SK-MEL-5 (cell line): ENCODE results near the gene SLC16A13. TPM values are rescaled to one million over a fixed set of nuclear protein-coding genes. Genes with fewer than 3 reads are reported as not detected.

Source experiments
- DNase-seq: peaks from one replicate; pipeline ENCODE4 v3.0.0-alpha.2; 2016; ENCODE audit warnings: low read depth, low spot score
- in situ Hi-C: cut with HindIII; loops from 2 replicates; pipeline ENCODE4 v1.10.0; 2016; ENCODE audit warnings: low sequenced_read_pairs, high pct_unique_total_duplicates, low pct_unique_long_range_greater_than_20kb
- total RNA-seq: library from RNA; depleted of rRNA; stranded (reverse); fragments of >200 nt; shearing (Covaris generic); gene quantifications from 2 replicates; pipeline ENCODE4 v1.2.3, GENCODE V29; 2014

The SLC16A13 gene
- total RNA-seq, 1 experiment from 2014 or later = 0.61 TPM

- in situ Hi-C loops = no loop called here
- no peak for DNase-seq
These were observed 30.1 kb upstream of the SLC16A13 start for GRCh38 chr17:7005716-7006115.

- no peak for DNase-seq
- in situ Hi-C loops = no loop called here
These were observed 28.7 kb upstream of the SLC16A13 start for GRCh38 chr17:7007143-7007542.

- DNase-seq = no peak
- in situ Hi-C loops = no loop called here
These were observed 25.3 kb upstream of the SLC16A13 start for GRCh38 chr17:7010523-7010922.

- DNase-seq = no peak
- in situ Hi-C loops = no loop called here
These were observed 24.4 kb upstream of the SLC16A13 start for GRCh38 chr17:7011415-7011814.

- no peak for DNase-seq
- in situ Hi-C loops = no loop called here
These were observed 23.9 kb upstream of the SLC16A13 start for GRCh38 chr17:7011942-7012254.

DNA sequence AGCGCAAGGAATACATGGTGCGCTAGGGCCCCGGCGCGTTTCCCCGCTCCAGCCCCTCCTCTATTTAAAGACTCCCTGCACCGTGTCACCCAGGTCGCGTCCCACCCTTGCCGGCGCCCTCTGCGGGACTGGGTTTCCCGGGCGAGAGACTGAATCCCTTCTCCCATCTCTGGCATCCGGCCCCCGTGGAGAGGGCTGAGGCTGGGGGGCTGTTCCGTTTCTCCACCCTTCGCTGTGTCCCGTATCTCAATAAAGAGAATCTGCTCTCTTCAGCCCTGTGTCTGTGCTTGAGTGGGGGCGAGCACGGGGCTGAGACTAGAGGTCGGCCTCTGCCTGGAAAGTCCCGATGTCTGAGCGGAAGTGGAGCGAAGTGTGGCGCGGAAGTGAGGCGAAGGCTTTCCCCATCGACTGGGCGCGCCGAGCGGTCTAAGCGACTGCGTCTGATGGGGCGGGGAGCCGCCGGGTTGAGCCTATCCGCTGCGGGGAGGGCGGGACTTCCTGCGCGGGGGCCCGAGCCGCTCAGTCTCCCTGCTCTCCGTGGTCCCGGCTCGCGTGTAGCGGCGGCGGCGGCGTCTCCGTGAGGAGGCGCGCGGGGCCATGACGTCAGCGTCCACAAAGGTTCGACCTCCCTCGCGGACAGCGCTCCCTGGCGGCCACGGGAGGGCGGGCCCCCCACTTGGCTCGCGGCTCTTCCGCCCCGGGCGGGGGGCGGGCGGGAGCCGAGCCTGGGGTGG lies 21.4 kb upstream of the SLC16A13 start:
- DNase-seq = peak; percentile 96
- in situ Hi-C loops = no loop called here

DNA sequence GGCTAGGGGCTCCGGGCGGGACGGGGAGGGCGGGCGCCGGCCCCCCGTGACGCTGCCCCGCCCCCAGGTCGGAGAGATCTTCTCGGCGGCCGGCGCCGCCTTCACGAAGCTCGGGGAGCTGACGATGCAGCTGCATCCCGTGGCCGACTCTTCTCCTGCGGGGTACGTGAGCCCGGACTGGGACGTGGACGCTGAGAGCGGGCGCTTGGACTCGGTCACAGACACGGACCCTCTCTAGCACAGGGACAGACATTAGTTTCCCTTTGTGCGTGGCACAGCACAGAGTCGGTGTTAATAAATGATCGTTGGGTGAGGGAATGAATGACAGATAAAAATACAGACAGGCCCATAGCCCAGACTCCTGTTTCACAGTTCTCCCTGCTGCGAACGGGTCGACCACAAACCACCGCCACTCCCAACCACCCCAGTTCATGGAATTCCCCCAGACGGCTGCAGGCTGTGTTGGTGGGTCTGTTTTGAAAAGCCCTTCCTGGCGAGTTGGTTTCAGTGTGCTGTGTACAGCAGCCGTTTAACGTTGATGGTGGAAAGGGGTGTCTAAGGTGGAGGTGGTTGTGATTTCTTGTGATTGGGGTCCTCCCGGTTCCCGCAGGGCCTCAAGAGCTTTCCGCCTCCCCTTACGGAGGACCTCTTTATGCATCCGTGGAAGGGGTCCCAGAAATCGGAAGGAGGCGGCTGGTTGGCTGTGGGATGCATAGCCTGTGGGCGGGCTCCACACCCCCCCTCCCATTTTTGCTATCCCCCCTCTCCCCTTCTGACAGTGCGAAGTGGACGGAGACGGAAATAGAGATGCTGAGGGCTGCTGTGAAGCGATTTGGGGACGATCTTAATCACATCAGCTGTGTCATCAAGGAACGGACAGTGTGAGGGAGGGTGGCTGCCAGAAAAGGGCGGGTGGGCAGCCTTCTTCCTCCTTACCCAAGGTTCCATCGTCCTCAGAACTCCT lies 20.5 kb upstream of the SLC16A13 start:
- in situ Hi-C loops = no loop called here
- DNase-seq = no peak

- in situ Hi-C loops = no loop called here
- DNase-seq = no peak
These were observed 19.4 kb upstream of the SLC16A13 start for GRCh38 chr17:7016418-7016817.

DNA sequence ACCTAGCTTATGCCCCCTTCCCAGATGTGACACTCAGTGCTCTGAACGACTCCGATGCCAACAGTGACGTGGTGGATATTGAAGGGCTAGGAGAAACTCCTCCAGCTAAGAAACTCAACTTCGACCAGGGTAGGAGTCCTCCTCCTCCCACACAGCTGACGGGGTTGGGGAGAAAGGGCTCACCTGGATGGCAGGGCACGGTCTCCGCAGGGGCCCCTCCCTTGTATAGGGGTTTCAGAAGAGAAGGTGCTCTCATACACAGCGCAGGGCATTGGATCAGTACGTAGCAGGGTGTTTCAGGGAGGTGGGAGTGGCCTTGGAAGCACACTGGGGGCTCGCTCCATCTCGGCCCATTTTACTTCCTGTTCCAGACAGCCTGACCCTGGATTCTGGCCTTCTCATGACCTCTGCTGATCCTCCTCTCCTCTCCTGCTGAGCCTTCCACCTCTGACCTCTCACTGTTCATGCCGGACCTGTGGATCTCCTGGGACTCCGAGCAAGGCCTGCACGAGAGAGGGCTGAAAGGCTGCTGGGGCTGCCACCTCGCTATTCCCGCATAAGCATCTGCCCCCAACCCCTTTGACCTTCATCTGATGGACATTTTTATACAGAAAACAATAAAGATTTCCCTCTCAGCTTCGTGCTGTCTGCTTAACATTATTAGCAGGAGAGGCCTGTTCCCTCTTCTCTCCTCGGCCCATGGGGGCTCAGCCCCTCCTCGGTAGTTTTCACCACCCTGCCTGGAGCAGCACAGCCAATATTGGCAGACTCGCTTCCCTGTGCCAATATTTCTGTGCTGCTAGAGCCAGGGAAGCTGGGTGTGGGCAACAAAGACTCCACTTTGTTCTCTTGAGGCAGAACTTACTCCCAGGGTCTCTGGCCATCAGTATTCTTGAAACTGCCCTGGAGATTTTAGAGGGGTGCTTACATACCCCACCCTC lies 18.7 kb upstream of the SLC16A13 start:
- DNase-seq = no peak
- in situ Hi-C loops = no loop called here

DNA sequence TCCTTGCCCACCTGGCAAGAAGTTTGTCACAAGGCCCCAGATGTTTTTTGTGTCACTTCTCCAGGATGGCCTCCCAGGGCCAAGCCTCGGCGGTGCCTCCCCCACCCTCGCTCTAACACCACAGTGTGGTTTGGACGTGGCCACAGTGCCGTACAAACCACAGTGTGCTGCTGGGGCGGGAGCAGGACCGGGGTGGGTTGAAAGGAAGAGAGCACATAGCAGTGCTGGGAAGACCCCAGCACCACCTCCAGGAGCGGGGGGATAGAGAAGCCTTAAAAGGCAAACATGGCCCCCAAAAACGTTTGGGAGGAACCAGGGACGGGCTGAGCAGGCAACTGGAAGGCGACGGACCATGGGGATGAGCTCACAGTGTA lies 18.0 kb upstream of the SLC16A13 start:
- in situ Hi-C loops = no loop called here
- DNase-seq = no peak

DNA sequence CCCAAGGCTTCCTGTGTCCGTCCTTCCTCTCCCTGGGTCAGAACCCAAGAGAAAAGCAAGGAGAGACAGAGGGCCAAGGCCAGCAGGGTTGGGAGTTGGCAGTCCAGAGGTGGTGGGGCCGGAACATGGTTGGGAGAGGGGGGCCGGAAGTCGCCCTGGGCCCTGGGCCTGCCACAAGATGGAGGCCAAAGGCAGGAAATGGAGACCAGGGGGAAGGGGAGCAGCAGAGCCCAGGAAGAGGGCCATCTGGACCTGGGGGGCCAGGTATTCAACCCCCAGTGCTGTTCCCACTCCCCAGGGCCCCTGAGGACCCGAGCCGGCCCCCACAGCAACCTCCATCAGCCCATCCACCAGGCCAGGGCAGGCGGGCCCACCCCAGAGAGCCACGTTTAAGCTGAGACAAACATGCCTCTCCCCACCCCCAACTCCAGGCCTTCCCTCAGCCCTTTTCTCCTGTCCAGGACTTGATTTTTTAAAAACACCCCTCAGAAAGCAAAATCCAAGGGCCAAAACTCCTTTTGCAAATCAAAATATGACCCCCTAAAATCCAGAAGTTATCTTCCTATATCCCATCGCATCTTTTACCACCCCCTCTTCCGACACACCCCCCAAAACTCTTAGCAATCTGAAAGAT lies 17.4 kb upstream of the SLC16A13 start:
- no peak for DNase-seq
- in situ Hi-C loops = no loop called here

DNA sequence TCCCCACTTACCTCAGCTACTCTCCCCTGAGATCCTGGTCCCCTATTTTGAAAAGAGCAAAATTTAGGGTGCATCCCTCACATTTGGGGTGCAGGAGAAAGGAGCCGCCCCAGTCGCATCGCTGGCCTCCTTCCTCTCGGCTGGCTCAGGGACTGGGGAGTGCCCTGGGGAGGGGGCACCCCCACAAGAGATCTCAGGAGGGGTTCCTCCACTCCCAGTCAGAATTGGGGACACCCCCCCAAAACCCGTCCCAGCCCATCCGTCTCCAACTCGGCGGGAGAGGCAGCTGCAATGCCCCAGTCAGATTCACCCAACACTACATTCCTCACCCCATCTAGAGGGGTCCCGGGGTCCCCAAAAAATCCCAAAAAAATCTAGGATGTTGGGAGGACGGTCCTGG lies 16.4 kb upstream of the SLC16A13 start:
- no peak for DNase-seq
- in situ Hi-C loops = no loop called here

DNA sequence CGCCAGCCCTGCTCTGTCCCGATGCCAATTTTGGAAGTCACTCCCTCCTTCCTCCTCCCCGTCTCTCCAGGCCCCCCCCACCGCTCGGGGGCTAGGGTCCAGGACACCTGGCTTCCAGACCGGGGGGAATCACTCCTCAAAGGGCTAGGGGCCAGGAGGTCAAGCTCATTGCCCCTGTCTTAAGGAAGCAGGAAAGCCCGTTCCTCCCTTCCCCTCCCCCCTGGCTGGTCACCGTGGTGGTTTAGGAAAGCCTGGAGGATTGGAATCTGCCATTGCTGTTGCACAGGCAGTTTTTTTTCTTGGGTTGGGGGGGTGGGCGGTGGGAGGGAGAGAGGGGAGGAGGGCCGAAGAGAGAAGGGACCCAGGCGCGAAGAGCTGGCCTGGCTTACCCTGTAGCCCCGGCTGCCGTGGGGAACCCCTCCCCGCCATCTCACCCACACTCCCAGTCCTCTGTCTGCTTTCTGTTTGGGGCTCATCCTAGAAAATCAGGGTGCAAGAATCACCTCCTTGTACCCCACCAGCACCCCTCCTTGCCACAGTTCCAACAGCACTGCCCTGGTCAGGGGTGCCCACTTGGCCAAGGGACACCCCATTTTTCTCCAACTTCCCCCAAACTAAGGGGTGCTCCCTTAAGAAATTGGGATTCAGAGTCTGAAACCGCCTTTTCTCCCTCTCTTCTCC lies 15.8 kb upstream of the SLC16A13 start:
- DNase-seq = peak; percentile 75
- in situ Hi-C loops = no loop called here

DNA sequence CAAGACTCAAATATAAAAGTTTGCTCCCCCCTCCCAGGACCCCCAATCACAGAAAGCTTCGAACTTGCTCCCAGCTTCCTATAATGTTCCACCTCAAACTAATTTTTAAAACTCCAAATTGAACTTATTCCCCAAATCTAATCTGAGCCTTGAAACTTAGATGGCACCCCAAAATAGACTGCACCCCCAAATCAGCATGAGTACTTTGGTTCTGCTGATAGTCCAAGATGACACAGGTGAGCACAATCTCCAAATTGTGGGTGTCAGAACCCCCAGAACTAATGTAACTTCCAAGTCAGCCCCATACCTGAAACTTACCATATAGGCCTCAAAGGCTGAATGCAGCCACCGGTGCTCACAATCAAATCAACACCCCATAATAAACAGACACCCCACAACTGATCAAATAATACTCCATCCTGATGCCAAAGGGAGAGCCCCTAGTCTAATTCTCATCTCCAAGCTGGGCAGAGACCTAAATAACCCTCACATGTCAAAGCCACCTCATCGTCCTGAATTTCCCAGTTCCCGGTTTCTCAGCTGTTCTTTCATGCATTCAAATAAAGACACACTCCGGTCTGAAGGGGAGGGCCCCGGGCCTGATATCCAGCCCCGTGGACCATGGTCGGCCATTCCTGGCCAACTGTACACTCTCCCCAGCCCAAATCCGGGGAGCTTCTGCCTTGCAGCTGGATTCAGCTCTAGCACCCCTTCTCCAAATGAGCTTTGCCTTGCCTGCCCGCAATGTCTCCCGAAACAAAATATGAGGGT lies 14.7 kb upstream of the SLC16A13 start:
- peak; percentile 43 for DNase-seq
- in situ Hi-C loops = no loop called here

GRCh38 chr17:7021993-7022778 lies 13.6 kb upstream of the SLC16A13 start:
- peak; percentile 56 for DNase-seq
- in situ Hi-C loops = no loop called here
